ENCODE data around the gene RCAN2.

- TF ChIP-seq CTCF (IDR thresholded peaks at IDR 0.05) (no peak), POLR2A (IDR thresholded peaks at IDR 0.05) (no peak)
Observed at GRCh38 chr6:46454691-46455090, 36.6 kb downstream of the RCAN2 start.
